ENCODE measurements around the gene GREB1L.

Gene GREB1L

GRCh38 chr18:21484851-21485636 lies 243.0 kb downstream of the GREB1L start:
- no peak for DNase-seq (ENCODE audit: low read depth)

GRCh38 chr18:21486905-21487437 lies 244.9 kb downstream of the GREB1L start:
- no peak for DNase-seq (ENCODE audit: low read depth)

GRCh38 chr18:21489119-21489750 lies 247.2 kb downstream of the GREB1L start:
- no peak for DNase-seq (ENCODE audit: low read depth)

- DNase-seq (ENCODE audit: low read depth) = no peak
Measured at GRCh38 chr18:21489919-21490495, 248.0 kb downstream of the GREB1L start.

- DNase-seq (ENCODE audit: low read depth) = no peak
Measured at GRCh38 chr18:21490748-21491147, 248.7 kb downstream of the GREB1L start.

- no peak for DNase-seq (ENCODE audit: low read depth)
Measured at GRCh38 chr18:21496277-21496835, 254.3 kb downstream of the GREB1L start.

GRCh38 chr18:21499997-21500396 lies 258.0 kb downstream of the GREB1L start:
- no peak for DNase-seq (ENCODE audit: low read depth)

- DNase-seq (ENCODE audit: low read depth) = no peak
Measured at GRCh38 chr18:21502661-21503060, 260.6 kb downstream of the GREB1L start.

- DNase-seq (ENCODE audit: low read depth) = no peak
Measured at GRCh38 chr18:21507913-21508701, 266.1 kb downstream of the GREB1L start.

- no peak for DNase-seq (ENCODE audit: low read depth)
Measured at GRCh38 chr18:21509062-21509461, 267.0 kb downstream of the GREB1L start.

GRCh38 chr18:21513292-21513691 lies 271.3 kb downstream of the GREB1L start:
- no peak for DNase-seq (ENCODE audit: low read depth)

GRCh38 chr18:21513741-21514140 lies 271.7 kb downstream of the GREB1L start:
- no peak for DNase-seq (ENCODE audit: low read depth)

- DNase-seq (ENCODE audit: low read depth) = no peak
Measured at GRCh38 chr18:21522530-21522929, 280.5 kb downstream of the GREB1L start.

- no peak for DNase-seq (ENCODE audit: low read depth)
Measured at GRCh38 chr18:21525916-21526315, 283.9 kb downstream of the GREB1L start.

GRCh38 chr18:21526463-21526862 lies 284.4 kb downstream of the GREB1L start:
- no peak for DNase-seq (ENCODE audit: low read depth)

GRCh38 chr18:21534327-21534726 lies 292.3 kb downstream of the GREB1L start:
- no peak for DNase-seq (ENCODE audit: low read depth)

GRCh38 chr18:21538230-21538629 lies 296.2 kb downstream of the GREB1L start:
- no peak for DNase-seq (ENCODE audit: low read depth)

- DNase-seq (ENCODE audit: low read depth) = no peak
Measured at GRCh38 chr18:21546423-21546822, 304.4 kb downstream of the GREB1L start.

GRCh38 chr18:21548647-21549046 lies 306.6 kb downstream of the GREB1L start:
- no peak for DNase-seq (ENCODE audit: low read depth)

- DNase-seq (ENCODE audit: low read depth) = no peak
Measured at GRCh38 chr18:21550510-21550970, 308.5 kb downstream of the GREB1L start.

- no peak for DNase-seq (ENCODE audit: low read depth)
Measured at GRCh38 chr18:21557607-21558253, 315.7 kb downstream of the GREB1L start.

Data from activated gamma-delta T cell treated with anti-CD3 and anti-CD28 coated beads, Interleukin-2, amount 50 U/mL, for 16 hours (primary cell).